Measurements from ENCODE around the gene RGS9BP. TPM values are rescaled to one million over a fixed set of nuclear protein-coding genes. Genes with fewer than 3 reads are reported as not detected.

Gene RGS9BP
- total RNA-seq, 1 experiment from 2014 or later = 0.13 TPM

GRCh38 chr19:32688311-32688710 lies 12.7 kb downstream of the RGS9BP start:
- Mint-ChIP-seq H3K4me1 (peaks cover 3 to 12% of the 10 kb centered on the region in 2 experiments; a peak in 3 of 4 replicates), H3K9me3 (peaks cover 4 to 7% of the 10 kb centered on the region in 2 experiments; a peak in 3 of 5 replicates), H3K36me3 (ENCODE audit: insufficient read depth in 1 of 3, low read depth in 3 of 3) (peaks cover 0 to 6% (median 6%) of the 10 kb centered on the region in 3 experiments; a peak in 5 of 7 replicates), H3K27me3 (ENCODE audit: low read depth) (peaks cover 8% of the 10 kb centered on the region), H3K4me3 (no peak overlapping the region), H3K27ac (no peak overlapping the region)
- Histone ChIP-seq H3K4me1 (ENCODE audit: insufficient read depth, low read length) (peaks cover 2% of the 10 kb centered on the region; the same call in 1 of the 2 replicates), H2AFZ (ENCODE audit: low read length) (no peak overlapping the region), H2BK5ac (ENCODE audit: insufficient read length, low read length) (no peak overlapping the region), H2BK15ac (ENCODE audit: low read depth, low read length) (no peak overlapping the region), H3K23me2 (ENCODE audit: insufficient read length, low read depth, low read length, poor library complexity, severe bottlenecking) (peaks cover 6% of the 10 kb centered on the region), H3K9ac (ENCODE audit: extremely low read depth, insufficient read length, low read length) (no peak overlapping the region), H2BK20ac (ENCODE audit: low read depth, low read length, poor library complexity, severe bottlenecking) (no peak overlapping the region), H4K91ac (ENCODE audit: insufficient read length, low read depth, low read length) (no peak overlapping the region), H3K9me3 (ENCODE audit: control insufficient read depth, low read depth, low read length) (no peaks in the 10 kb centered on the region), H4K5ac (ENCODE audit: insufficient read length, low read depth, low read length) (no peak overlapping the region), H3K14ac (ENCODE audit: insufficient read depth, low read length) (no peak overlapping the region), H2BK120ac (ENCODE audit: low read depth, low read length, poor library complexity, severe bottlenecking) (no peak overlapping the region), H2BK12ac (ENCODE audit: insufficient read length, low read depth, low read length) (no peak overlapping the region), H3K27me3 (ENCODE audit: insufficient read depth, low read length) (no peaks in the 10 kb centered on the region; the same call in 1 of the 2 replicates), H3K79me1 (ENCODE audit: insufficient read depth, low read depth, low read length, poor library complexity, severe bottlenecking) (no peaks in the 10 kb centered on the region), H3K4ac (ENCODE audit: low read depth, low read length) (no peak overlapping the region), H3K27ac (ENCODE audit: insufficient read length, low read depth, low read length) (no peak overlapping the region), H4K8ac (replicated peaks; ENCODE audit: insufficient read length, low read depth, low read length) (no peak overlapping the region), H3K18ac (ENCODE audit: insufficient read length, low read depth, low read length) (no peak overlapping the region), H2AK5ac (ENCODE audit: insufficient read length, low read length) (no peak overlapping the region), H4K20me1 (ENCODE audit: control insufficient read depth, insufficient read depth, insufficient read length) (no peaks in the 10 kb centered on the region), H3T11ph (ENCODE audit: low read length) (no peak overlapping the region), H3K56ac (ENCODE audit: insufficient read length, low read depth, low read length) (no peak overlapping the region), H3K79me2 (ENCODE audit: insufficient read depth, low read length) (no peaks in the 10 kb centered on the region), H3K23ac (ENCODE audit: insufficient read length, low read depth, low read length) (no peak overlapping the region), H3K4me2 (ENCODE audit: insufficient read depth, insufficient read length, low read length) (no peak overlapping the region)
- no peak for TF ChIP-seq CTCF (conservative IDR thresholded peaks at IDR 0.05)
- no CpG with 5 or more reads among the region's 1 CpG for WGBS (ENCODE audit: extremely low coverage, insufficient read length, low lambda C conversion rate)
- no peak for DNase-seq

Measured in H9 (cell line).